ENCODE measurements around the gene RNF19B.
"Not testable (repeated sequence)": the region's sequence is repeated elsewhere in the genome, so short reads cannot be mapped to it uniquely, and the experiment has no call there.

The RNF19B gene

GRCh38 chr1:32993324-32993636, 28.7 kb upstream of the RNF19B start:
- in situ Hi-C loops (cut with HindIII; ENCODE audit: low sequenced_read_pairs) = not testable (repeated sequence)

- in situ Hi-C loops (cut with HindIII; ENCODE audit: low sequenced_read_pairs) = no loop called here
Observed at GRCh38 chr1:32992489-32993323, 28.1 kb upstream of the RNF19B start.

GRCh38 chr1:32991819-32992488, 27.3 kb upstream of the RNF19B start:
- in situ Hi-C loops (cut with HindIII; ENCODE audit: low sequenced_read_pairs) = no loop called here

- in situ Hi-C loops (cut with HindIII; ENCODE audit: low sequenced_read_pairs) = no loop called here
Observed at GRCh38 chr1:32991386-32991785, 26.8 kb upstream of the RNF19B start.

- in situ Hi-C loops (cut with HindIII; ENCODE audit: low sequenced_read_pairs) = no loop called here
Observed at GRCh38 chr1:32990887-32991286, 26.3 kb upstream of the RNF19B start.

GRCh38 chr1:32989160-32990050, 24.8 kb upstream of the RNF19B start:
- in situ Hi-C loops (cut with HindIII; ENCODE audit: low sequenced_read_pairs) = no loop called here

- in situ Hi-C loops (cut with HindIII; ENCODE audit: low sequenced_read_pairs) = no loop called here
Observed at GRCh38 chr1:32988665-32989064, 24.1 kb upstream of the RNF19B start.

GRCh38 chr1:32985226-32985625, 20.6 kb upstream of the RNF19B start:
- in situ Hi-C loops (cut with HindIII; ENCODE audit: low sequenced_read_pairs) = no loop called here

- in situ Hi-C loops (cut with HindIII; ENCODE audit: low sequenced_read_pairs) = no loop called here
Observed at GRCh38 chr1:32984455-32985171, 20.0 kb upstream of the RNF19B start.

- in situ Hi-C loops (cut with HindIII; ENCODE audit: low sequenced_read_pairs) = no loop called here
Observed at GRCh38 chr1:32984090-32984454, 19.5 kb upstream of the RNF19B start.

GRCh38 chr1:32983020-32983419, 18.4 kb upstream of the RNF19B start:
- in situ Hi-C loops (cut with HindIII; ENCODE audit: low sequenced_read_pairs) = no loop called here

GRCh38 chr1:32981003-32981901, 16.6 kb upstream of the RNF19B start:
- in situ Hi-C loops (cut with HindIII; ENCODE audit: low sequenced_read_pairs) = no loop called here

GRCh38 chr1:32980080-32980479, 15.5 kb upstream of the RNF19B start:
- in situ Hi-C loops (cut with HindIII; ENCODE audit: low sequenced_read_pairs) = no loop called here

- in situ Hi-C loops (cut with HindIII; ENCODE audit: low sequenced_read_pairs) = no loop called here
Observed at GRCh38 chr1:32978854-32979253, 14.2 kb upstream of the RNF19B start.

- in situ Hi-C loops (cut with HindIII; ENCODE audit: low sequenced_read_pairs) = no loop called here
Observed at GRCh38 chr1:32977546-32978087, 13.0 kb upstream of the RNF19B start.

- in situ Hi-C loops (cut with HindIII; ENCODE audit: low sequenced_read_pairs) = not testable (repeated sequence)
Observed at GRCh38 chr1:32975055-32975454, 10.4 kb upstream of the RNF19B start.

GRCh38 chr1:32973458-32973857, 8.8 kb upstream of the RNF19B start:
- in situ Hi-C loops (cut with HindIII; ENCODE audit: low sequenced_read_pairs) = not testable (repeated sequence)

- in situ Hi-C loops (cut with HindIII; ENCODE audit: low sequenced_read_pairs) = no loop called here
Observed at GRCh38 chr1:32972814-32973428, 8.3 kb upstream of the RNF19B start.

- in situ Hi-C loops (cut with HindIII; ENCODE audit: low sequenced_read_pairs) = no loop called here
Observed at GRCh38 chr1:32971576-32971975, 7.0 kb upstream of the RNF19B start.
